ENCODE data around the gene PLCE1. TPM values are rescaled to one million over a fixed set of nuclear protein-coding genes. Genes with fewer than 3 reads are reported as not detected.

The PLCE1 gene
- total and polyA plus RNA-seq, 2 experiments from 2014 or later: 0.10 to 0.58 TPM

DNA sequence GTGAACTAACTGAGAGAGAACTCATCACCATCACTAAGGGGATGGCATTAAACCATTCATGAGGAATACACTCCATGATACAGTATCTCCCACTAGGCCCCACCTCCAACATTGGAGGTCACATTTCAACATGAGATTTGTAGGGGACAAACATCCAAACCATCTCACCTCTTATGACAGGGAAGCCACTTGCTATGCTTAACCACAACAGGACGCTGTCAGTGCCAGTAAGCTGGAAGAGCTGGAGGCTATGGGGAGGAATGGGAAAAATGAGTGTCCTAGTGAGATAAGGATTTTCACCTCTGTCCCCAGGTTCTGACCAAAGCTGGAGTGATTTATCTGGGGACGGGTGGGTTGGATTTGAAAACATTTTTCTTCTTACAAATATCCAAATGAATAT lies 17.6 kb downstream of the PLCE1 start (continued):
- TF ChIP-seq, protein P1, sequence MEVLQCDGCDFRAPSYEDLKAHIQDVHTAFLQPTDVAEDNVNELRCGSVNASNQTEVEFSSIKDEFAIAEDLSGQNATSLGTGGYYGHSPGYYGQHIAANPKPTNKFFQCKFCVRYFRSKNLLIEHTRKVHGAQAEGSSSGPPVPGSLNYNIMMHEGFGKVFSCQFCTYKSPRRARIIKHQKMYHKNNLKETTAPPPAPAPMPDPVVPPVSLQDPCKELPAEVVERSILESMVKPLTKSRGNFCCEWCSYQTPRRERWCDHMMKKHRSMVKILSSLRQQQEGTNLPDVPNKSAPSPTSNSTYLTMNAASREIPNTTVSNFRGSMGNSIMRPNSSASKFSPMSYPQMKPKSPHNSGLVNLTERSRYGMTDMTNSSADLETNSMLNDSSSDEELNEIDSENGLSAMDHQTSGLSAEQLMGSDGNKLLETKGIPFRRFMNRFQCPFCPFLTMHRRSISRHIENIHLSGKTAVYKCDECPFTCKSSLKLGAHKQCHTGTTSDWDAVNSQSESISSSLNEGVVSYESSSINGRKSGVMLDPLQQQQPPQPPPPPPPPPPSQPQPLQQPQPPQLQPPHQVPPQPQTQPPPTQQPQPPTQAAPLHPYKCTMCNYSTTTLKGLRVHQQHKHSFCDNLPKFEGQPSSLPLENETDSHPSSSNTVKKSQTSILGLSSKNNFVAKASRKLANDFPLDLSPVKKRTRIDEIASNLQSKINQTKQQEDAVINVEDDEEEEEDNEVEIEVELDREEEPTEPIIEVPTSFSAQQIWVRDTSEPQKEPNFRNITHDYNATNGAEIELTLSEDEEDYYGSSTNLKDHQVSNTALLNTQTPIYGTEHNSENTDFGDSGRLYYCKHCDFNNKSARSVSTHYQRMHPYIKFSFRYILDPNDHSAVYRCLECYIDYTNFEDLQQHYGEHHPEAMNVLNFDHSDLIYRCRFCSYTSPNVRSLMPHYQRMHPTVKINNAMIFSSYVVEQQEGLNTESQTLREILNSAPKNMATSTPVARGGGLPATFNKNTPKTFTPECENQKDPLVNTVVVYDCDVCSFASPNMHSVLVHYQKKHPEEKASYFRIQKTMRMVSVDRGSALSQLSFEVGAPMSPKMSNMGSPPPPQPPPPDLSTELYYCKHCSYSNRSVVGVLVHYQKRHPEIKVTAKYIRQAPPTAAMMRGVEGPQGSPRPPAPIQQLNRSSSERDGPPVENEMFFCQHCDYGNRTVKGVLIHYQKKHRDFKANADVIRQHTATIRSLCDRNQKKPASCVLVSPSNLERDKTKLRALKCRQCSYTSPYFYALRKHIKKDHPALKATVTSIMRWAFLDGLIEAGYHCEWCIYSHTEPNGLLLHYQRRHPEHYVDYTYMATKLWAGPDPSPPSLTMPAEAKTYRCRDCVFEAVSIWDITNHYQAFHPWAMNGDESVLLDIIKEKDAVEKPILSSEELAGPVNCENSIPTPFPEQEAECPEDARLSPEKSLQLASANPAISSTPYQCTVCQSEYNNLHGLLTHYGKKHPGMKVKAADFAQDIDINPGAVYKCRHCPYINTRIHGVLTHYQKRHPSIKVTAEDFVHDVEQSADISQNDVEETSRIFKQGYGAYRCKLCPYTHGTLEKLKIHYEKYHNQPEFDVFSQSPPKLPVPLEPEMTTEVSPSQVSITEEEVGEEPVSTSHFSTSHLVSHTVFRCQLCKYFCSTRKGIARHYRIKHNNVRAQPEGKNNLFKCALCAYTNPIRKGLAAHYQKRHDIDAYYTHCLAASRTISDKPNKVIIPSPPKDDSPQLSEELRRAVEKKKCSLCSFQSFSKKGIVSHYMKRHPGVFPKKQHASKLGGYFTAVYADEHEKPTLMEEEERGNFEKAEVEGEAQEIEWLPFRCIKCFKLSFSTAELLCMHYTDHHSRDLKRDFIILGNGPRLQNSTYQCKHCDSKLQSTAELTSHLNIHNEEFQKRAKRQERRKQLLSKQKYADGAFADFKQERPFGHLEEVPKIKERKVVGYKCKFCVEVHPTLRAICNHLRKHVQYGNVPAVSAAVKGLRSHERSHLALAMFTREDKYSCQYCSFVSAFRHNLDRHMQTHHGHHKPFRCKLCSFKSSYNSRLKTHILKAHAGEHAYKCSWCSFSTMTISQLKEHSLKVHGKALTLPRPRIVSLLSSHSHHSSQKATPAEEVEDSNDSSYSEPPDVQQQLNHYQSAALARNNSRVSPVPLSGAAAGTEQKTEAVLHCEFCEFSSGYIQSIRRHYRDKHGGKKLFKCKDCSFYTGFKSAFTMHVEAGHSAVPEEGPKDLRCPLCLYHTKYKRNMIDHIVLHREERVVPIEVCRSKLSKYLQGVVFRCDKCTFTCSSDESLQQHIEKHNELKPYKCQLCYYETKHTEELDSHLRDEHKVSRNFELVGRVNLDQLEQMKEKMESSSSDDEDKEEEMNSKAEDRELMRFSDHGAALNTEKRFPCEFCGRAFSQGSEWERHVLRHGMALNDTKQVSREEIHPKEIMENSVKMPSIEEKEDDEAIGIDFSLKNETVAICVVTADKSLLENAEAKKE (CRISPR knock-in tag; IDR thresholded peaks at IDR 0.05): no peak
- TF ChIP-seq NANOG (IDR thresholded peaks at IDR 0.05; ENCODE audit: borderline replicate concordance) (no peak), JUNB (IDR thresholded peaks at IDR 0.05; ENCODE audit: unreplicated experiment) (no peak), EZH2 (IDR thresholded peaks at IDR 0.05; ENCODE audit: low read depth, unreplicated experiment) (no peak)
- TF ChIP-seq, protein P2, sequence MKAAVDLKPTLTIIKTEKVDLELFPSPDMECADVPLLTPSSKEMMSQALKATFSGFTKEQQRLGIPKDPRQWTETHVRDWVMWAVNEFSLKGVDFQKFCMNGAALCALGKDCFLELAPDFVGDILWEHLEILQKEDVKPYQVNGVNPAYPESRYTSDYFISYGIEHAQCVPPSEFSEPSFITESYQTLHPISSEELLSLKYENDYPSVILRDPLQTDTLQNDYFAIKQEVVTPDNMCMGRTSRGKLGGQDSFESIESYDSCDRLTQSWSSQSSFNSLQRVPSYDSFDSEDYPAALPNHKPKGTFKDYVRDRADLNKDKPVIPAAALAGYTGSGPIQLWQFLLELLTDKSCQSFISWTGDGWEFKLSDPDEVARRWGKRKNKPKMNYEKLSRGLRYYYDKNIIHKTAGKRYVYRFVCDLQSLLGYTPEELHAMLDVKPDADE (IDR thresholded peaks at IDR 0.05): no peak

- H3K4me3 Mint-ChIP-seq: no peak overlapping the region
- peaks cover 10% of the 10 kb centered on the region for H3K9me3 Mint-ChIP-seq
- Histone ChIP-seq H2AFZ (no peak overlapping the region), H3K27ac (ENCODE audit: low read depth) (no peak overlapping the region), H3K36me3 (ENCODE audit: insufficient read depth) (no peaks in the 10 kb centered on the region; the same call in 1 of the 2 replicates), H3K4me3 (no peak overlapping the region), H3K79me2 (replicated peaks; ENCODE audit: insufficient read depth) (no peaks in the 10 kb centered on the region), H3K9me2 (ENCODE audit: insufficient read depth) (peaks cover 5% of the 10 kb centered on the region; the same call in 1 of the 2 replicates), H4K20me1 (replicated peaks; ENCODE audit: insufficient read depth) (no peaks in the 10 kb centered on the region), H3K4me2 (no peak overlapping the region), H3K4me1 (ENCODE audit: insufficient read depth) (peaks cover 17% of the 10 kb centered on the region), H3F3A (replicated peaks; ENCODE audit: low read depth) (no peaks in the 10 kb centered on the region), H3K27me3 (ENCODE audit: insufficient read depth) (no peaks in the 10 kb centered on the region)
- DNase-seq (ENCODE audit: low spot score): no peak
- H3K27me3 Mint-ChIP-seq (ENCODE audit: insufficient read depth, low read depth, poor library complexity): no peaks in the 10 kb centered on the region
- peaks cover 5% of the 10 kb centered on the region; the same call in 1 of the 3 replicates for H3K36me3 Mint-ChIP-seq (ENCODE audit: low read depth)
- no peak overlapping the region for H3K27ac Mint-ChIP-seq
- H3K4me1 Mint-ChIP-seq: peaks cover 9% of the 10 kb centered on the region; the same call in 2 of the 3 replicates
- no peak for ATAC-seq
- TF ChIP-seq POLR2AphosphoS5 (IDR thresholded peaks at IDR 0.05; ENCODE audit: low read depth): no peak
- no peak for TF ChIP-seq EZH2phosphoT487 (IDR thresholded peaks at IDR 0.05; ENCODE audit: unreplicated experiment)
- TF ChIP-seq, protein P3, sequence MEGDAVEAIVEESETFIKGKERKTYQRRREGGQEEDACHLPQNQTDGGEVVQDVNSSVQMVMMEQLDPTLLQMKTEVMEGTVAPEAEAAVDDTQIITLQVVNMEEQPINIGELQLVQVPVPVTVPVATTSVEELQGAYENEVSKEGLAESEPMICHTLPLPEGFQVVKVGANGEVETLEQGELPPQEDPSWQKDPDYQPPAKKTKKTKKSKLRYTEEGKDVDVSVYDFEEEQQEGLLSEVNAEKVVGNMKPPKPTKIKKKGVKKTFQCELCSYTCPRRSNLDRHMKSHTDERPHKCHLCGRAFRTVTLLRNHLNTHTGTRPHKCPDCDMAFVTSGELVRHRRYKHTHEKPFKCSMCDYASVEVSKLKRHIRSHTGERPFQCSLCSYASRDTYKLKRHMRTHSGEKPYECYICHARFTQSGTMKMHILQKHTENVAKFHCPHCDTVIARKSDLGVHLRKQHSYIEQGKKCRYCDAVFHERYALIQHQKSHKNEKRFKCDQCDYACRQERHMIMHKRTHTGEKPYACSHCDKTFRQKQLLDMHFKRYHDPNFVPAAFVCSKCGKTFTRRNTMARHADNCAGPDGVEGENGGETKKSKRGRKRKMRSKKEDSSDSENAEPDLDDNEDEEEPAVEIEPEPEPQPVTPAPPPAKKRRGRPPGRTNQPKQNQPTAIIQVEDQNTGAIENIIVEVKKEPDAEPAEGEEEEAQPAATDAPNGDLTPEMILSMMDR (conservative IDR thresholded peaks at IDR 0.05; ENCODE audit: low read depth in 2 of 2): no peak
- no peak for TF ChIP-seq NANOG (IDR thresholded peaks at IDR 0.05; ENCODE audit: borderline replicate concordance)
- TF ChIP-seq REST (IDR thresholded peaks at IDR 0.05; ENCODE audit: unreplicated experiment): no peak
- no peak for TF ChIP-seq CREB1 (CRISPR knock-in tag; IDR thresholded peaks at IDR 0.05; ENCODE audit: low read depth)
- TF ChIP-seq, protein P2 (IDR thresholded peaks at IDR 0.05): no peak
- TF ChIP-seq EZH2 (IDR thresholded peaks at IDR 0.05; ENCODE audit: low read depth, unreplicated experiment): no peak
- no peak for TF ChIP-seq JUNB (IDR thresholded peaks at IDR 0.05; ENCODE audit: unreplicated experiment)
- no peak for TF ChIP-seq STAT1 (IDR thresholded peaks at IDR 0.05; ENCODE audit: unreplicated experiment)
Observed at GRCh38 chr10:94012834-94013233, 19.1 kb downstream of the PLCE1 start.
